Measurements from ENCODE around the gene GOLGA6B.
A peak's percentile ranks its signal among the peaks of the same experiment; 100 is the strongest.
"Not testable (repeated sequence)": the region's sequence is repeated elsewhere in the genome, so short reads cannot be mapped to it uniquely, and the experiment has no call there.

Gene GOLGA6B

DNA sequence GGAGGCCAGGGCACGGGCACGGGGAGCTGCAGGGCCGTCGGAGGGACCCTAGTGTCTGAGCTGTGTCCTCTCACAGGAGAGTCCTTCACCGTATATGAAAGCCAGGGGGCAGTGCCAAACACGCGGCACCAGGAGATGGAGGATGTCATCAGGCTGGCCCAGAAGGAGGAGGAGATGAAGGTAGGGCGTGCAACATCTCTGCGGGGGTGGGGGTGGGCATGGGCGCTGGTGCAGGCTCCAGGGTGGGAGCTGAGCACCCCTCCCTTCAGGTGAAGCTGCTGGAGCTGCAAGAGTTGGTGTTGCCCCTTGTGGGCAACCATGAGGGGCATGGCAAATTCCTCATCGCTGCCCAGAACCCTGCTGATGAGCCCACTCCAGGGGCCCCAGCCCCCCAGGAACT lies 11.2 kb downstream of the GOLGA6B start:
- not testable (repeated sequence) for DNase-seq

DNA sequence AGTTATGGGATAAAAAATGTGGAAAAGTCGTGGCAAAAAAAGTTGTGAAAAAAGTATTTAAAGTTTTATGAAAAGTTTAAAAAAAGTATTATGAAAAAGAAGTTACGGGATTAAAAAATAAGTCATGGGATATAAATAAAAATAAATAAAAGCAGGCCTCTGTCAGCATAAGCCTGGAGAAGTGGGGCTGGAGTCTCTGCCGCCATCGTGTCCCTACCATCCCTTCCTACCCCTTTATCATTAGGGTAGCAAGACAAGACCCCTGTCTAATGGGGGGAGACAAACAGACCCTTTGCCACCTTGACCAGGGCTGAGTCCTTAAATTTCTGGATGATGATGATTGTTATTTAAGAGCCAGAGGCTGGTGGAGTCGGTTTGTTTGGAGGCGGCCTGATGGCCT lies 15.3 kb downstream of the GOLGA6B start:
- DNase-seq, result not testable (repeated sequence)

DNA sequence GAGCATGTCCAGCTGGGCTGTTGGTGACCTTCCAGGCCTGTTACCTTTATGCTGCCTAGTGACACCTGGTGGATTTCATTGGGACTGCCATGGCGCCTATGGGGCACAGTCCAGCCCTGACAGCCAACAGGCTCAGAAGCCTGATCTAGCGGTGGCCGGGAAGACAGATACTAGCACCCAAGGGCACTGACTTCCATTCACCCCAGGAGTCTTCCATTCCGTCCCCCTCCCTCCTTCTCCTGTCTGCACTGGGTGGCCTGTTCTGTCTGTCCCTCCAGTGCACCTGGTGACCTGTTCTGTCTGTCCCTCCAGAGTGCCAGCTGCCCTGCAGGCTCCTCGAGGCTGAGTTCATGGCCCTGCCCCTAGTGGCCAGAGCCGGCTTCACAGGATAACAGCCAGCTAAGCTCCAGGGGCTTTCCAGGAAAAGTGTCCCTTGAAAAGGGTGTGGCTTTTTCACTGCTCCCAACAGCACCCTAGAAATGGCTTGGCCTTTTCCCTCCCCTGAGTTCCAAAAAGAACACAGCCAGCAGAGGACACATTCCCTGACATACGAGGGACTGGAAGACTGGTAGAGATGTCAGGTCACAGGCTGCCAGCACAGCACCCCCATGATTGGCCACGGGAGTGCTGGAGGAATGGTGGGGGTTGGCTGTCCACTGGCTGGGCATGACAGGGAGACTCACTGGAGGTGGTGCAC lies 16.3 kb downstream of the GOLGA6B start:
- DNase-seq, result peak; percentile 60 to 70

DNA sequence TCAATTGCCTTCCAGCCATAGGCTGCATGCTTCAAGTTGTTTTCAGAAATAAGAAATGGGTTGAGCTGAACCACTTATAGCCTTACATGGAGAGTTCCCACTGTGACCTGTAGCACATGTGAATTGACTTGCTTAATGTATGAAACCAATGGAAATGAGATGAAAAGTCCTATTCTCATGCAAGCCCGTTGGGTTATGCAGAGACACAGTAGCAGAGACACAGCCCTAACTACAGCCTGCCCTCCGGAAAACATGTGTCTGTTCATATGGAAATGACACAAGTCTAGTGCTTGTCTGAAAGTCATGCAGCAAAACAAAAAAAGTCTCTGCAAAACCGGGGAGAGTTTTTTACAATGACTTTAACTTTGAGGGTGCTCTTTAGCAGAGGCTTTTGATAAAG lies 17.0 kb downstream of the GOLGA6B start:
- no peak for DNase-seq

DNA sequence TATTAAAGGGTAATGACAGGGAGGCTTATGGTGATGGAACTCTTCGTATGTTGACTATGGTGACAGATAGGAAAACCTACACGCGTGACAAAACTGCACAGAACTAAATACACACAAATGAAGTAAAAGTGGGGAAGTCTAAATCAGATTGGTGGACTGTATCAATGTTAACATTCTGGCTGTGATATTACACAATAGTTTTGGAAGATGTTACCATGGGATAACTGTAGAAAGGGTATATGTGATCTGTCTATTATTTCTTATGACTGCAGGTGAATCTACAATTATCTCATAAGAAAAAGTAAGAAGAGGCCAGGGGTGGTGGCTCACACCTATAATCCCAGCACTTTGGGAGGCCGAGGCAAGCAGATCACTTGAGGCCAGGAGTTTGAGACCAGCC lies 22.3 kb downstream of the GOLGA6B start:
- no peak for DNase-seq

DNA sequence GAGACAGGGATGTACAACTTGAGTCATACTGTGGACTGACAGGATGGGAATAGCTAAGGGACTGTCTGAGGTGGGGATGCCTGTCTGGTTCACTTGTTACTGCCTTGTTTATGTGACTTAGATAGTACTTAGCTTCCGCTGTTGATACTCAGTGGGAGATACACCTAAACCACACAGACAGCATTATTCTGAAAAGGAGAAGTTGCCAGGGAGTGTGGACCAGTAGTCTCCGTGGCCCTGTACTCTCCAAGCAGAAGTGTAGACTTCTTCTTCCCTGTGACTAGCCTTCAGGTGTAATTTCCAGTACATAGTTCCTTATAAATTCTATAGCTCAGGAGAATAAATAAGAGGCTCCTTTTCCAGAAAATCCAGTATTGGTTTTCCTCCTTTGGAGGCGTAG lies 26.4 kb downstream of the GOLGA6B start:
- no peak for DNase-seq

DNA sequence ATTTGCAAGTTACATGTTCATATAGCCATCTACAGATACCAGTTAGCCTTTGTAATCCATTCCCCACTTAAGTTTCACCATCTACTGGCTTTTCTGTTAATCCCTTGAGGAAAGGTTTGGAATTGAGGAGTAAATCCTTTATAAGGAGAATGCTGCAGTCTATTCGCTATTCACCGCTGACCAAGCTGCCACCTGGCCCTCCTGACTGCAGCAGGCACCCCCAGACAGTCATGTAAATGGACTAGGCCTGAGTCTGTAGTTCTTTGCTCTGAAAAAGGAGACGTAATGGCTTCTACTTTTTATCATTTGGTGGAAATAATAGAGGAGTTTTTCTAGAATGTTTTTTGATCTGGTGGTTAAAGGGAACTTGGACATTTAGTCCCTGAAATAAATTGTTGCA lies 28.3 kb downstream of the GOLGA6B start:
- no peak for DNase-seq

DNA sequence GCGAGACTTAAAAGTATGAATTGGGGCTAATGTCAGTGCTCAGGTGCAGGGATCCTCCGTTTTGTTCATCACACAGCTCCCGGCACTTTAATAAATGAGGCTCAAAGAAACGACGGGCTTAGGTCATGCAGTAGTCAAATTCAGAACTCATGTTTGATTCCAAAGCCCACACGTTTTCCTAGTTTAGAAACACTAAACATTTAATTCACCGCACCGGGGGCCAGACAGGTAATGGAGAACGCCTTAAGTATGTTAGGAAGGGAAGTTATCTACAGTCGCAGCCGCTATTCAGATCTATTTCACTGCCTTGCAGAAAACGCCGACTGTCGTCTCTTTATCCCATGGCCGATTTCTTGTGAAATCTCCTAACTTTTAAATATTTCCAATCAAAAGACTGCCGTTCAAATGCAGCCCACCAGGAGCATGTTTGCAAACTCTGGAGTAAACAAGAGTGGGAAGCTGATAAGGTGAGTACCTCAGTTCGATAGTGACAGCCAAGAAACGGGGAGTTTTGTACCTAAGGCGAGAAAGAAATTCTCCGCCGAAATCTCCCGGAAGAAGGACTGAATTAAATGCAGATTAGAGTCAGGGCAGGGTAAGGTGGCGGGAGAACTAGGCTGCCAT lies 30.9 kb downstream of the GOLGA6B start:
- DNase-seq, result no peak

DNA sequence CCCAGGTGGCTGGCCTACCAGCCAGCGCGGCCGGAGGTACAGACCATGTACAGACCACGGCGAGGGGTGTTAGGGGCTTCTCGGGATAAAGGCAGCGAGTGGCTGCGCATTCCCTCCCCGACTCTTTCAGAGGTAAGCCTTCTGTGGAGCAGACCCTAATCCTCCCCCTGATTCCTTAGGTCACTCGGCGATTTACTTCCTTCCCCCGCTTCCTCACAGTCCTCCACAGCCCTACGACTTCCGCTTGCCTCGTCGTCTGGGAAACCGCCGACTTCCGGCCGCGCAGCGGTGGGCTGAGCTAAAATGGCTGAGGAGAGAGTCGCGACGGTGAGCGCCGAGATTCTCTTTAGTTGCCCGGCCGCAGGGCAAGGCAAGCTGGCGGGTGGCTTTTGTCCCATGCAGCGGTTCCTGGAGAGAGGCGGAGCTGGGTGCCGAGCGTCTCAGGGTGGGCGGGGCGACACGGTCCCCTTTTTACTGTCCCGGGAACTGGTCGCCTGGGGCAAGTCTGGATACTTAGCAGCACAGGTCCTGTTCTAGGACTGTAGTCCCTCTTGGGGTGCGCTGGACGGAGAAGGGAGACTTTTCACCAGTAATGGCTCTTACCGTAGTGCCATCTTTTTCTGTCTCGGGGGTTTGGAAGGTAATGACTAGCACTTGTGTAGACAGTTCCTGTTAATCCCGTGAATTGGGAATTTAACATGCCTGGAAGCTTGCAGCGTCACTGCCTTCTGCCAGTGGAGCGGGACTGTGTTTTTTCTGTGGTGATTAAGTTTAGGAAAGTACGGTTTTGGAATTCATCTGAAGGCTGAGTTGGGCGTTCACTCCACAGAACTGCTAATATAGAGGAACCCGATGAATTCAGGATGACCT lies 31.7 kb downstream of the GOLGA6B start, which contains the start of the genes BBS4 and HIGD2B:
Gene BBS4, plus strand, starts transcription at position 283 of the 870 bp plus-strand sequence. Its CDS starts 21 bp downstream, at position 304.
Gene HIGD2B, minus strand, starts transcription at position 258 of the 870 bp plus-strand sequence. CDS start 9,808 bp downstream, outside the sequence.
- peak; percentile 76 to 82 for DNase-seq

DNA sequence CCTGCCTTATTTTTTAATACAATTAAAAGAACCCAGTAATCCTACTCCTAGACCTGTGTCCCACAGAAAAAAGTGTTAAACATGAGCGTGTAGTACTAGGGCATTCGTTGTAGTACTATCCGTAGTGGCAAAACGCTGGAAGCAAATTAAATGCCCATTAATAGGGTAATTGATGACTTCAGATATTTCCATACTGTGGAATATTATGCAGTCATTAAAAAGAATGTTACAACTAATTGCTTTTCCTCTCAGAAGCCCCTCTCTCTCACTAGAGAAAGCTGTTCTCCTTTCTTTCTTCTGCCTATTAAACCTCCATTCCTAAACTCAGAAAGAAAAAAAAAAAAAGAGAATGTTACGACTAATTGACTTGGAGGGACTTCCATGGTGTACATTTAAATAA lies 34.2 kb downstream of the GOLGA6B start:
- DNase-seq, result no peak

DNA sequence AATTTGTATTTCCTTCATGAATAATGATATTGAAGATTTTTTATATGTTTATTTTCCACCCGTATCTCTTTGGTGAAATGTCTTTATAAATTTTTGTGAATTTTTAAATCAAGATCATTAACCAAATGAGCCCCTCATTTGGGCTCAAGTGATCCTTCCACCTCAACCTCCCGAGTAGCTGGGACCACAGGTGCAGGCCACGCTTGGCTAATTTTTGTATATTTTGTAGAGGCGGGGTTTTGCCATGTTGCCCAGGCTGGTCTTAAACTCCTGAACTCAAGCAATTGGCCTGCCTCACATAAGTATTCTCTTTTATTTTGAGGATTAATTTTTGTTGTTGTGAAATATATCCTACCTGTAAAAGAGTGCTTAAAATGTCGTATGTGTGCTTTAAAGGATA lies 36.4 kb downstream of the GOLGA6B start:
- DNase-seq, result no peak

DNA sequence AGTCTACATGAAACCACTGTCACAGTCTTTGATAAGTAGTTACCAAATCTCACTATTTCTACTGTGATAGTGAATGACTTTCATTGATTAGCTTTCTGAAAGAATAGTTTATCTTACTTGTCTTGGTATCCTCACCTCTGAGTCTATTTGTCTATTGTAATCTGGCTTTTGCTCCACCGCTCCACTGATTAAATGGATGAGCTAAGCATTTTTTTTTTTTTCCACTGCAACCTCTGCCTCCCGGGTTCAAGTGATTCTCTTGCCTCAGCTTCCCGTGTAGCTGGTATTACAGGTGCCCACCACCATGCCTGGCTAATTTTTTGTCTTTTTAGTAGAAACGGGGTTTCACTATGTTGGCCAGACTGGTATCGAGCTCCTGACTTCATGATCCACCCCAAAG lies 44.4 kb downstream of the GOLGA6B start:
- DNase-seq, result no peak

DNA sequence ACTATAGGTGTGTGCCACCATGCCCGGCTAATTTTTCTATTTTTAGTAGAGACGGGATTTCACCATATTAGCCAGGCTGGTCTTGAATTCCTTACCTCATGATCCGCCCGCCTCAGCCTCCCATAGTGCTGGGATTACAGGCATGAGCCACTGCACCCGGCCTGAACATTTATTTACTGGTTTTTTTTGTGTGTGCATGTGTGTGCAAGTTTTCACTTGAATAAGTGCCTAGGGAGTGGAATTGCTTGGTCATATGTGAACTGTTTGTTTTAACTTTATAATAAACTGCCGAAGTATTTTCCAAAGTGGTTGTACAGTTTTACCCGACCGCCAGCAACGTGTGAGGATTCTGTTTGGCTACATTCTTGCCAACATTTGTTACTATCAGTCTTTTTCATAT lies 45.6 kb downstream of the GOLGA6B start:
- DNase-seq, result no peak

DNA sequence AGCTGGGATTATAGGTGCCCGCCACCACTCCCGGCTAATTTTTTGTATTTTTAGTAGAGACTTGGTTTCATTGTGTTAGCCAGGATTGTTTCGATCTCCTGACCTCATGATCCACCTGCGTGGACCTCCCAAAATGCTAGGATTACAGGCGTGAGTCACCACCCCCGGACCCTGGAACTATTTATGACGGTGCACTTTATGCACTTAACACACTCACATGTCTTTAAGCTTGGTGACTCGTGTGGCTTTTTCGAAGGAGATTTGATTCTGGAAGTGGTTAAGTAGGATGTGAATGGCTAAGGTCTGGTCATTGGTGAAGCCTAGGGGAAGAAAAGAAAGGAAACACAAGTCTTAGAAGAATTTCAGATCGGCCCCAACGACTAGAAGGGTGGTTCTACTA lies 51.8 kb downstream of the GOLGA6B start:
- DNase-seq, result no peak

DNA sequence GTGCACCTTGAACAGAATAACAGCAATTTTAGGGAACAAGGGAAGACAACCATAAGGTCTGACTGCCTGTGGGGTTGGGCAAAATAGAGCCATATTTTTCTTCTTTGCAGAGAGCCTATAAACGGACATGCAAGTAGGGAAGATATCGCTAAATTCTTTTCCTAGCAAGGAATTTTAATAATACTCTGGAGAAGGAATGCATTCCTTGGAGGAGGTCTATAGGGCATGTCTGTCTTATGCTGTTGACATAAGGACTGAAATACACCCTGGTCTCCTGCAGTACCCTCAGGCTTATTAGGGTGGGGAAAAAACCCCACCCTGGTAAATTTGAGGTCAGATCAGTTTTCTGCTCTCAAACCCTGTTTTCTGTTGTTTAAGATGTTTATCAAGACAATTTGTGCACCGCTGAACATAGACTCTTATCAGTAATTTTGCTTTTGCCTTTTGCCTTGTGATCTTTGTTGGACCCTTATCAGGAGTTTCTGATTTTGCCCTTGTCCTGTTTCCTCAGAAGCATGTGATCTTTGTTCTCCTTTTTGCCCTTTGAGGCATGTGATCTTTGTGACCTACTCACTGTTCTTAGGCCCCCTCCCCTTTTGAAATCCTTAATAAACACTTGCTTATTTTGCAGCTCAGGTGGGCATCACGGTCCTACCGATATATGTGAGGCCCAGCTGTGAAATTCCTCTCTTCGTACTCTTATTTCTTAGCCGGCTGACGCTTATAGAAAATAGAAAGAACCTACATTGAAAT lies 54.2 kb downstream of the GOLGA6B start:
- DNase-seq, result not testable (repeated sequence)

All from stimulated activated CD4-positive, alpha-beta T cell treated with anti-CD3 and anti-CD28 coated beads, Interleukin-2, amount 100 ng/mL, for 48 hours (primary cell).